GM06990 (cell line): Measurements from ENCODE around the gene NUDT16L1.
A peak's percentile ranks its signal among the peaks of the same experiment; 100 is the strongest.
"Not testable (repeated sequence)": the region's sequence is repeated elsewhere in the genome, so short reads cannot be mapped to it uniquely, and the experiment has no call there.

Experiments
- DNase-seq: peaks from one replicate; pipeline ENCODE4 v3.0.0-alpha.2; 2011; ENCODE audit not compliant: insufficient read length; ENCODE audit errors: extremely low read depth
- H3K27me3 ChIP-seq: replicated peaks from 2 replicates; pipeline ENCODE4 v1.6.0; 2011; ENCODE audit warnings: low read length; ENCODE audit not compliant: control insufficient read depth, insufficient read depth
- H3K36me3 ChIP-seq: 2 replicates; pipeline ENCODE4 v1.5.1; 2011; ENCODE audit warnings: low read length; ENCODE audit not compliant: control insufficient read depth, insufficient read depth
- H3K4me3 ChIP-seq: replicated peaks from 2 replicates; pipeline ENCODE4 v1.5.1; 2011; ENCODE audit warnings: low read depth, mild to moderate bottlenecking, control low read depth, low read length
- TF ChIP-seq, protein P1 (sequence below): IDR thresholded peaks from 2 replicates; pipeline ENCODE4 v1.5.1; 2011; ENCODE audit warnings: low read length, control low read depth, mild to moderate bottlenecking, inconsistent platforms; ENCODE audit not compliant: insufficient read depth, poor library complexity, severe bottlenecking

The NUDT16L1 gene

DNA sequence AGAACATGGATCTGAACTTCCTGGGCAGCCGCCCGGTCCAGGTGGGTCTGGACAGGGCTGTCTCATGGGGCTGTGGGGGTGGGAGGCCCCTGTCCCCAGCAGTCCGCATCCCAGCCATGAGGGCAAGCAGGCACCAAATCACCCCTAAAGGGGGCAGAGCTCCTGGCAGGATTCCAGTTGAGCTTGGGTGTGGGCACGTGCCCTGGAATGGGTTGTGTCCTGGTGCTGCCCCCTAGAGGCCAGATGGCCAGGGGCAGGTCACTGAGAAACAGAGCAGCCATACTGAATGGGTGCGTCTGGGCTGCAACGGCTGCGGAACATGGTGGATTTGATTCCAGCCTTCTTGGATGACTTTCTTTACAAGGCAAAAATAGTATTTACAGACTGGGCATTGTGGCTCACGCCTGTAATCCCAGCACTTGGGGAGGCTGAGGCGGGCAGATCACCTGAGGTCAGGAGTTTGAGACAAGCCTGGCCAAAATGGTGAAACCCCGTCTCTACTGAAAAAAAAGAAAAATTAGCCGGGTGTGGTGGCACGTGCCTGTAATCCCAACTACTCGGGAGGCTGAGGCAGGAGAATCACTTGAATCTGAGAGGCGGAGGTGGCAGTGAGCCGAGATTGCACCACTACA lies 42.8 kb upstream of the NUDT16L1 start:
- not testable (repeated sequence) for H3K4me3 ChIP-seq, DNase-seq, H3K27me3 ChIP-seq
- peaks cover 33% of the 10 kb centered on the region for H3K36me3 ChIP-seq
- TF ChIP-seq, protein P1, sequence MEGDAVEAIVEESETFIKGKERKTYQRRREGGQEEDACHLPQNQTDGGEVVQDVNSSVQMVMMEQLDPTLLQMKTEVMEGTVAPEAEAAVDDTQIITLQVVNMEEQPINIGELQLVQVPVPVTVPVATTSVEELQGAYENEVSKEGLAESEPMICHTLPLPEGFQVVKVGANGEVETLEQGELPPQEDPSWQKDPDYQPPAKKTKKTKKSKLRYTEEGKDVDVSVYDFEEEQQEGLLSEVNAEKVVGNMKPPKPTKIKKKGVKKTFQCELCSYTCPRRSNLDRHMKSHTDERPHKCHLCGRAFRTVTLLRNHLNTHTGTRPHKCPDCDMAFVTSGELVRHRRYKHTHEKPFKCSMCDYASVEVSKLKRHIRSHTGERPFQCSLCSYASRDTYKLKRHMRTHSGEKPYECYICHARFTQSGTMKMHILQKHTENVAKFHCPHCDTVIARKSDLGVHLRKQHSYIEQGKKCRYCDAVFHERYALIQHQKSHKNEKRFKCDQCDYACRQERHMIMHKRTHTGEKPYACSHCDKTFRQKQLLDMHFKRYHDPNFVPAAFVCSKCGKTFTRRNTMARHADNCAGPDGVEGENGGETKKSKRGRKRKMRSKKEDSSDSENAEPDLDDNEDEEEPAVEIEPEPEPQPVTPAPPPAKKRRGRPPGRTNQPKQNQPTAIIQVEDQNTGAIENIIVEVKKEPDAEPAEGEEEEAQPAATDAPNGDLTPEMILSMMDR = peak; percentile 88

DNA sequence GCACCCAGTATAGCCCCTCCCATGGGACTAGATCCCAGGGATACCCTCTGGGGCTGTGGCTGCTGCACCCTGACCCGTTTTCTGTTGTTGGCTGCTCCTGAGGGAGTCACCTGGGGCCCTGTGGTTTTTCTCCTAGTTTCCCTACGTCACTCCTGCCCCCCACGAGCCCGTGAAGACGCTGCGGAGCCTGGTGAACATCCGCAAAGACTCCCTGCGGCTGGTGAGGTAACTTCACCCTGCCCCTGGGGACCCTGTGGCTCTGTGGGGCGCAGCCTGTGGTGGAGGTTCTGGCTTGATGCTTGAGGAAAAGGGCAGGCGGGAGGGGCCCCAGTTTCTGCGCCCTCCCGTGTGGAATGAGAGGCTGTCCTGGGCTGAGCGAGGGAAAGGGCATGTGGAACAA lies 41.5 kb upstream of the NUDT16L1 start:
- no peak for DNase-seq
- Histone ChIP-seq H3K4me3 (no peak overlapping the region), H3K36me3 (peaks cover 34% of the 10 kb centered on the region), H3K27me3 (no peaks in the 10 kb centered on the region)
- TF ChIP-seq, protein P1 = no peak

DNA sequence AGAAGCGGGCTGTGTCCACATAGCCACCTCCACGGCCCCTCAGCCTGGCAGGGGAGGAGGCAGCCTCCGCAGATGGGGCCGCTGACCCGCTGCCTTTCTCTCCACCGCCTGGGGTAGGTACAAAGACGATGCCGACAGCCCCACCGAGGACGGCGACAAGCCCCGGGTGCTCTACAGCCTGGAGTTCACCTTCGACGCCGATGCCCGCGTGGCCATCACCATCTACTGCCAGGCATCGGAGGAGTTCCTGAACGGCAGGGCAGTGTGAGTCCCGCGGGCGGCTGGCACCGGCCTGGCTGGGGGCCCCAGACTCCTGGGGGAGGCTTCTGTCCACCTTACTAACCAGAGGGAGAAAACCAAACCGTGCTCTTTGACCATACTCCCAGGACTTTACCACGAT lies 40.8 kb upstream of the NUDT16L1 start:
- DNase-seq = no peak
- Histone ChIP-seq H3K4me3 (no peak overlapping the region), H3K36me3 (peaks cover 38% of the 10 kb centered on the region), H3K27me3 (no peaks in the 10 kb centered on the region)
- TF ChIP-seq, protein P1 = no peak

DNA sequence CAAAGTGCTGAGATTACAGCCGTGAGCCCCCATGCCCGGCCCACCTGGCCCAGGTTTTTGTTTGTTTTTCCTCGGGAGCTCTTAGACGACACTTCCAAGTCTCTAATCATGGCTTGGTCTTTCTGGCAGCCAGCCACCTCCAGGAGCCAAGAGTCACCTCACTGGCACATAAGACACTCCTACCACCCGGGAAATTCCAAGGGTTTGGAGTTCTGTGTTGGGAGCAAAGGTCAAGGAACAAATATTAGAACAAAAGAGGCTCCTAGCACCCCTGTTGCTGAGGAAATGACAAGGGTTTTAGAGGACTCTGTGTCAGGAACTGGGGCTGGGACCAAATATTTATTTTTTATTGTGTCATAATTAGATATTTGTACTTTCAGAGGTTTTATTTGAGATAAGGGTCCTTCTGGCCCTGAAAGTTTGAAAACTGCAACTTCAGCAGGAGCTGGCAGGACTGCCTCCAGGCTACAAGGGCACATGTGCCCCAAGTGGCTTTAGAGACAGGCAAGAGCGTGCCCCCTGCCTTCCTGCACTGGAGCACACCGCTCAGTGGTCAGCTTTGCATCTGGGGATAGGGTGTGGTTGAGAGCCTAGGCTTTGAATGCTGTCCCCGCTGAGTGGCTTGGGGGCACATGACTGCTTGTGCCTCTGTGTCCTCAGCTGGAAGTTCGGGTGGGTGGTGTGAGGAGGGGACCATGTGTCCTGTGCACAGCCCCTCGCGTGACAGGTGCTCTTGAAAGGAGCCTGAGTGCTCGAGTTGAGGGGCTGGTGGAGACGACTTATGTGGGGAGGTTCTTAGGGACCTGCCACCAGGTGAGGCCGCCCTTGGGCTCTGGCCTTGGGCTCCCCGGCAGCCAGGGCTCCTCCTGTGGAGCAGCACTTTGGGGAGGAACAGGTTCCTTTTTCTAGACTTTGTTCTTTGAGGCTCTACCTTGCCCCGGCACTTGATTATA lies 39.1 kb upstream of the NUDT16L1 start:
- H3K4me3 ChIP-seq = no peak overlapping the region
- peaks cover 43% of the 10 kb centered on the region for H3K36me3 ChIP-seq
- H3K27me3 ChIP-seq = no peaks in the 10 kb centered on the region
- no peak for DNase-seq
- TF ChIP-seq, protein P1 = no peak

DNA sequence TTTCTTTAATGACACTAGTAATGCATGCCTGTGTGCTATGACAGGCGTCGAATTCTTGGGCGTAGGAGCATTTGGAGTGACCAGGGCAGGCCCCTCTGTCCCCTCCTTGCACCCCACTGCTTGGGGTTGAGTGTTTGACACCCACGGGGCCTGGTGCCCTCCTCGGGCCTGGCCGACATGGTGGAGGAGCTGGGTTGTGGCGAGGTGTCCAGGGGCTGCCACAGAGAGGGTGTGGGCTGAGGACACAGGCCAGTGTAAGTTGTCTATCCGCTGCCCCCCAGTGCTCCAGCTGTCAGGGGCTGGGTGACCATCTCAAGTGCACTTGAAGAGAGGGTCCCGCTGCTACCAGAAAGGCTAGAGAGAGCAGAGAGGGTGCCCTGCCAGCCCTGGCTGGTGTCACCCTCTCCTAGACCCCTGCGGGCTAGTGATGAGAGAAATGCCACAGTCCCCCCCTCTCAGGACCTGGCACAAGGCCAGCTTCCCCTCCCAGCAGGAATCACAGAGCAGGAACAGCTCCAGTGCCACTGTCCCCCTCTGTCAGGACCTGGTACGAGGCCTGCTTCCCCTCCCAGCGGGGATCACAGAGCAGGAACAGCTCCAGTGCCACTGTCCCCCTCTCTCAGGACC lies 38.3 kb upstream of the NUDT16L1 start:
- Histone ChIP-seq H3K27me3 (no peaks in the 10 kb centered on the region), H3K36me3 (peaks cover 44% of the 10 kb centered on the region), H3K4me3 (no peak overlapping the region)
- TF ChIP-seq, protein P1 = no peak
- no peak for DNase-seq
